Effector memory CD4-positive, alpha-beta T cell (primary cell): ENCODE measurements around the gene EPHB1.

Experiments
- DNase-seq, 3 donors: peaks; one replicate each; pipeline ENCODE4 v3.0.0-alpha.2; 2020
- H3K27ac ChIP-seq: 2 replicates; pipeline ENCODE4 v1.7.0; 2013; ENCODE audit warnings: mild to moderate bottlenecking, low read length, moderate library complexity; ENCODE audit not compliant: insufficient read depth, poor library complexity, severe bottlenecking
- H3K27me3 ChIP-seq: replicated peaks from 2 replicates; pipeline ENCODE4 v1.7.0; 2013; ENCODE audit warnings: mild to moderate bottlenecking, low read length; ENCODE audit not compliant: insufficient read depth, control insufficient read depth, poor library complexity, severe bottlenecking
- H3K36me3 ChIP-seq: 2 replicates; pipeline ENCODE4 v1.7.0; 2013; ENCODE audit warnings: mild to moderate bottlenecking, low read length, moderate library complexity; ENCODE audit not compliant: control insufficient read depth, insufficient read depth
- H3K4me1 ChIP-seq: 2 replicates; pipeline ENCODE4 v1.7.0; 2013; ENCODE audit warnings: low read length, mild to moderate bottlenecking; ENCODE audit not compliant: control insufficient read depth, insufficient read depth, poor library complexity, severe bottlenecking
- H3K4me3 ChIP-seq: 2 replicates; pipeline ENCODE4 v1.7.0; 2013; ENCODE audit warnings: low read length, low read depth, mild to moderate bottlenecking; ENCODE audit not compliant: insufficient read depth, poor library complexity, severe bottlenecking
- H3K9me3 ChIP-seq: 2 replicates; pipeline ENCODE4 v1.7.0; 2013; ENCODE audit warnings: mild to moderate bottlenecking, low read length, moderate library complexity; ENCODE audit not compliant: control insufficient read depth

EPHB1 gene

DNA sequence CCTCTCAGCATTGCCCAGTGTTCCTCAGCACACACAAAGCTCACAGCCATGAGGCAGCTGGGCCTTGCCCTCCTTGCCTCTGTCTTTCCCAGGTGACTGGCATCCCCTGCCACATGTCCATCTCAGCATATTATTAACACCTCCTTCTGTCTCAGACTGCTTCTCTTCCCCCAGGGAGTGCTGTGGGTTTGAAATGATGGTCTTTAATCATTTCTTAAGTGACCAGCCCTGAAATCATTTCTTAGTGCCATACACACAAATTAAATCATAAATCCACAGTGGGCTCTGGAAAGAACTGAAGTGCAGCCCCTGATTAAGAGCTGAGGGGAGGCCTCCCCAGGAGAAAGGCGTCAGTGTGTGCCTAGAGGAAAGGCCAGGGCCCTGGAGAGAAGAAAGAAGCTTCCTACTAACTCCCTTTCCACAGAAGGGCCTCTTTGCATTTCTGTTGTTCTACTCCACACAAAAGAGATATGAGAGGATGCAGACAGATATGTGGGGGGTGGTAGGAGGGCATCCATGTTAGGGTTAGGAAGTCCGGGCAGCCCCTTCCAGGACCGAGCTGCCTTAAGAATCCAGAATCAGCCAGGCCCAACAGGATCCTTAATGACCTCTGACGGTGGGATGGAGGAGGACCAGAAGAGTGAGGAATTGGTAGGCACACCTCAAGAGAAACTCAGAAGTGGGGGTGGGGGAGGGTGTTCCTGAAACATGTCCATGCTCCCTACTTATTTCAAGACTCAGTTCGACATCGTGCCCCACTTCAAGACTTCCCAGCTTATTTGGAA is 290.8 kb downstream of the EPHB1 start:
- Histone ChIP-seq H3K27ac (no peak overlapping the region), H3K9me3 (no peaks in the 10 kb centered on the region), H3K4me3 (no peak overlapping the region), H3K4me1 (no peaks in the 10 kb centered on the region), H3K36me3 (no peaks in the 10 kb centered on the region), H3K27me3 (no peaks in the 10 kb centered on the region)
- DNase-seq = no peak

DNA sequence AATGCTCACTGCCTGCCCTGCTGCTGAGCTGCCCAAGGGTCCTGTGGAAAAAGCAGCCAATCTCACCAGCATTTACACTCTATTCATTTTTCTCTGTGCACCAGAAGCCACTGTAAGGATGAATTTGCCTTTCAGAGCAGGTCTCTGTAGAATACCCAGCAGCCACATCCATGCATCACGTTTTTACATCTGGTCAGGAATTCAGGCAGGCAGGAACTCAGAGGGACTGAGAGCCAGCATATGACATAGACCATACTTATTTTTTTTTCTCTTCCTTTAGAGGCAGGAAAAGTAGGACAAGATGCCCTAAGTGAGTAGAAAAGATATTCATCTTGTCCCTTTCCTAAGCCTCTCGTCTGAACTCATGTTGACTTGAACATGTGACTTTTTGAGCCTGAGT is 292.7 kb downstream of the EPHB1 start:
- H3K4me1 ChIP-seq = no peaks in the 10 kb centered on the region
- no peaks in the 10 kb centered on the region for H3K27me3 ChIP-seq
- H3K36me3 ChIP-seq = no peaks in the 10 kb centered on the region
- H3K9me3 ChIP-seq = no peaks in the 10 kb centered on the region
- H3K4me3 ChIP-seq = no peak overlapping the region
- H3K27ac ChIP-seq = no peak overlapping the region
- DNase-seq = no peak

DNA sequence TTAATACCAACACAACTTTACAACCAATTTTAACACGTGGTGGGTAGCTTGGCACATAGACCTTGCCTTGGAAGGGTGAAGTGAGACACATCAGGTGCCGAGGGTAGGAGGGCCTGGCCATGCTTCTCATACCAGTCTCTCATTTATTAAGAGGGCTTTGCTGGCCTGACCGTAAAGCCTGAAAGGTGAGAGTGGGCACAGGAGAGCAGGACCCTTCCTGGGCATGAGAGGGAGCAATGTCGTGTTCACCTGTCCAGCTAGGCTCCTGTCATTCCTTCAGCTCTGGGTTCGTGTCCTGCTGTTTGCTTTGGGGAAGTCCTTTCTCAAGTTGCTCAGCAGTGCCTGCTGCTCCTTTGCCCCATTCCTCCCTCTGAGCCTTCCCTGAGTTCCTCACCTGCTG is 294.4 kb downstream of the EPHB1 start:
- H3K36me3 ChIP-seq = no peaks in the 10 kb centered on the region
- DNase-seq = no peak
- H3K4me3 ChIP-seq = no peak overlapping the region

DNA sequence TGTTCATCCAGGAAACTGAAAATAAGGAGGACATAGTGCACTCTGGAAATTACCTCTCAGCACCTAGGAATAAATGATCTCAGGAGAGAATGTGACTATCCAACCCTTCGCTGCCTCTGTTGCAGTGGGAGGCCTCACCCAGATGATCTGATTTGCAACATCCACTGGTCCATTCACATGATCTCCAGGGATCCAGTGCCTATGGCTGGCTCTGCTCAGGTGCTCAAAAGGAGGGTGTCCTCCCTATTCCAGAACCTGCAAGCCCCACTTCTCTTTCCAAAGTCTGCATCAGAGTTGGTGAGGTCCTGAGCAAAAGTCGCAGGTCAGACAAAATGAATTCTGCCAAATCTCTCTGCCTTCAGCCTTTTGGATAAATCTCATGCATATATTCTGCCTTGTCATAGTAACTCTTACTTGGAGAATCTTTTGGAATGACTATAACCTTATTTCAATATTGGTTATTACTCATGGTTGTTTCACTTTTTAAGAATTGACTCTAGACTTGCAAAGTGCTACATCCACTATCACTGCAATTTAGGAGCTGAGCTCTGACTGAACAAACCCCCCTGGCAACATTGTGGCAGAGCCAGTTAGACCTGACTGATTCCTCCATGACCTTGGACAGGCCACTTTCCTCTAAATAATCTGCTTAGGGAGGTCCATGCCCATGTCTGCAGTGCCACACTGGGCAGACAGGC is 295.1 kb downstream of the EPHB1 start:
- Histone ChIP-seq H3K27ac (no peak overlapping the region), H3K4me1 (no peaks in the 10 kb centered on the region), H3K4me3 (no peak overlapping the region), H3K9me3 (no peaks in the 10 kb centered on the region), H3K27me3 (no peaks in the 10 kb centered on the region), H3K36me3 (no peaks in the 10 kb centered on the region)
- DNase-seq = no peak

More for the DNA sequence above, 294.4 kb downstream of the EPHB1 start:
- Histone ChIP-seq H3K4me1 (no peaks in the 10 kb centered on the region), H3K27me3 (no peaks in the 10 kb centered on the region), H3K27ac (no peak overlapping the region), H3K9me3 (no peaks in the 10 kb centered on the region)

DNA sequence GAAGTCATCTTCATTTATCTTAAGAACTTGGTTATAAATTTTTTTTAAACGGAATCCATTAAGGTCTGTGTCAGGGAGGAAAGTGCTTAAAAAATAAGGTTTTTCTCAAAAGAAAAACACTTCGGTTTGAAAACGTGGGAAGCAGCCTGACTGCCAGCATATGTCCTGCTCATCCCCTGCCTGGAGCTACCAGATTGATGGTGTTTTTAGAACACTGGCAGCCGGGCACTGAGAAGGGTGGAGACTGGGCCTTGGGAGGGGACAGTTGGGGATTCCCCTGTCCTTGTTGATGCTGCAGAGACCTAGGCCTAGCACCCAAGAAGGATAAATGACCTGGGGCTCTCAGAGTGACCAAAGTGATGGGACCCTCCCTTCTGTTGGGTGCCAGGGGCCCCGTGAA is 296.9 kb downstream of the EPHB1 start:
- H3K27me3 ChIP-seq = no peaks in the 10 kb centered on the region
- no peak overlapping the region for H3K27ac ChIP-seq
- DNase-seq = no peak
- H3K4me1 ChIP-seq = no peaks in the 10 kb centered on the region
- H3K36me3 ChIP-seq = no peaks in the 10 kb centered on the region
- H3K4me3 ChIP-seq = no peak overlapping the region
- H3K9me3 ChIP-seq = no peaks in the 10 kb centered on the region

DNA sequence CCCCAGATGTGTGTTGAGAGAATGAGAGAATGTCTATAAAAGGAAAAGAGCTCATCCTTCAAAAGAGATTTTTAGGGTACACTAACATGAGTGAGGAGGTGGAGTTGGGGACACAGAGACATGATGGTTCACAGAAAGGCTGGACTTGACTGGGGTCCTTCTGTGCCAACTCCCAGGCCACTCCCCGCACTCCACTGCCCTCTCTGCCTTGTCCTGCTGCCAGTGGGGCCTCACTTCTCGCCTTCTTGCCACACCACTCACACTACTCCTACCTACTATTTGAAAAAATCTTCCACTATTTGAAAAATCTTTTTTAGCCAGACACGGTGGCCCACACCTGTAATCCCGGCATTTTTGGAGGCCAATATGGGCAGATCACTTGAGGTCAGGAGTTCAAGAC is 298.1 kb downstream of the EPHB1 start:
- no peaks in the 10 kb centered on the region for H3K36me3 ChIP-seq
- H3K9me3 ChIP-seq = no peaks in the 10 kb centered on the region
- H3K27ac ChIP-seq = no peak overlapping the region
- DNase-seq = no peak
- H3K27me3 ChIP-seq = no peaks in the 10 kb centered on the region
- H3K4me3 ChIP-seq = no peak overlapping the region
- no peaks in the 10 kb centered on the region for H3K4me1 ChIP-seq

DNA sequence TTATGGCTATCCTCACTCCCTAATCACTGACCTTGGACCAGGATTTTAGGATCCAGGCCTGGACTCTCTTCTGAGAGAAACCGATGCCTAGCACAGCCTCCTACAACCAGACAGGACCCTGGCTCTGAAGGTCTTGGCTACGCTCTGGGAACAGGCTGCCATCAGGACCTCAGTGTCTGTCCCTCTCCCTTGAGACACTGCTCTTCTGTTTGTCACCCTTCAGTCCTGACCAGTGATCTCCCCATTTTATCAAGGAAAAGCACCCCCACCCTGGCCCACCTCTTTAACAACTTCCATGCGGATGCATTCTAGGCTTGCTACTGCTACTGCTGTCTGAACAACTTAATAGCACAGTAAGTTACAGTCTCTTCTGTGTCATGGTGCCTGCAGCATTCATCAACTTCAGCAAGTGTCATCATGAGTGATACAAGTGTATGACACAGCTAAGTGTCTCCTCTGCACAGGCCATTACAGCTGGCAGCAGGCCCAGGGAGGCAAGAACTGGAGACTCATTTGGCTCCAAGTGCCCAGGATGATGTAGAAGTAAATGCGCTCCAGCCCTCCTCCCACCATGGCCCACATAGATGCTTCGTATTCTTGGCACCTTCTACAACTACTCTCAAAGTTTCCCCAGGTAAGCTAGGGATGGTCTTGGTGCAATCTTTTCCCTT is 302.4 kb downstream of the EPHB1 start:
- Histone ChIP-seq H3K27me3 (no peaks in the 10 kb centered on the region), H3K9me3 (no peaks in the 10 kb centered on the region), H3K27ac (no peak overlapping the region), H3K4me1 (no peaks in the 10 kb centered on the region), H3K4me3 (no peak overlapping the region), H3K36me3 (no peaks in the 10 kb centered on the region)
- no peak for DNase-seq

DNA sequence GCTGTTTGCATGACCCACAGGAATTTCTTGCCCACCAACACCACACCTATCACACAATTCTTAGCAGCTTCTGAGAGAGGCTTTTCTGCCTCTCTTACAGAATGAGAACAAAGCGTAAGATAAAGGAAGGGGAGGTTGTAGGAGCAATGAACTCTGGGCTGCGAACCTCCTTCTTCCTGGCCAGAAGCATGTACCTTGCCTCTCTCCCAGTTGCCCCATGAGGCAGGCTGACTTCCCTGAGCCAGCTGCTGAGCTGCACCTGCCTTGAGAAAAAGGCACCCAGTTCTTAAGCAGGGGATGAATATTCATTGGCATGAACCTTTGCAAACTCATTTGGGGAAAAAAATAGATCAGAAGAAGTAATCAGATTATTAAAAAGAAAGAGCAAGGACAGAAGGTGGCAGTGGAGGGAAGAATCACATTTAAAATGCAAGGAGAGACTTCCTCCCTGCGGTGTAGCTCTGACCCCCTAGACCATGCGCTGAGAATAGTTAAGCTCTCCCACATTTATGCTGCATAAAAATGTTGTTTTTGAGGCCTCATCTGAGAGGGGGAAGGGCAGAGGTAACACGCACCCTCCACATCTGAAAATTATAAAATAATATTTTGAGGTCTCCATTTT is 304.8 kb downstream of the EPHB1 start:
- Histone ChIP-seq H3K36me3 (no peaks in the 10 kb centered on the region), H3K9me3 (no peaks in the 10 kb centered on the region), H3K4me1 (no peaks in the 10 kb centered on the region), H3K4me3 (no peak overlapping the region), H3K27ac (no peak overlapping the region), H3K27me3 (no peaks in the 10 kb centered on the region)
- no peak for DNase-seq

DNA sequence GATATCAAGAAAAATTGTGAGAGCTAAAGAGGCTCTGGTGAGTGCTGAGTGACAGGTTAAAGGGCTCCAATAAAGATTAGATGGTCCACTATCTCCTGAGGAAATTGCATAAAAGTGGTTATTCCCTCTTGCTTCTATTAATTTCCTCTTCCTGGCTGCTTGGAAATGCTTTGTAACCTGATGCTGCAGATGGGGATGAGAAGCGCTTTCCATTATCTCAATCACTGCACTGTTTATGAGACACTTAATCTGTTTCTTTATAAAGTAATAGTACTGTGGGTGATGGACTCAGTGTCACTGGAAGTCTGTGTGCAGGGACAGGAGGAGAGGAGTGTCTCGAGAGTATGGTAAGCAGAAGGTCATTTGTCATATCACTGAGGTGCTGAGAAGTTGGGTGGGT is 305.3 kb downstream of the EPHB1 start:
- Histone ChIP-seq H3K9me3 (no peaks in the 10 kb centered on the region), H3K27ac (no peak overlapping the region), H3K4me3 (no peak overlapping the region), H3K4me1 (no peaks in the 10 kb centered on the region), H3K27me3 (no peaks in the 10 kb centered on the region), H3K36me3 (no peaks in the 10 kb centered on the region)
- no peak for DNase-seq

DNA sequence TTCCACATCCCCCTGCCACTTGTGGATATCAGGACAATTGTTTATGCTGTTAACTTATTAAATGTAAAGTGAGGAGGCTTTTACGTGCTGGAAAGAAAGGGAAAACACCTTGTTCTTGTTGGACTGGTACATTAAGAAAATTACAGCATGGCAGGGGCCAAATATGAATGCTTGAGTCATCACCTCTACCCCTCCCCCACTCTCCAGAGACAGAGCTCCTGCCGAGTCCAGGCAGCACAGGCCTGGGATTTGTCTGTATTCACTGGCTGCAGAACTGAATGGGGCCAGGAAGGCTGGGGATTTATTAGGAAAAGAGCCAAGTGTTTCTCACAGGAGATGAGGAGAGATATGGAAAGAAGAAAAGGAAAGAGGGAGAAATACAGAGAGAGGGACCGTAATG is 308.9 kb downstream of the EPHB1 start:
- Histone ChIP-seq H3K4me3 (no peak overlapping the region), H3K27me3 (no peaks in the 10 kb centered on the region), H3K27ac (no peak overlapping the region), H3K4me1 (no peaks in the 10 kb centered on the region), H3K9me3 (no peaks in the 10 kb centered on the region), H3K36me3 (no peaks in the 10 kb centered on the region)
- DNase-seq = no peak
